ENCODE results near the gene ABCA6.

The ABCA6 gene

GRCh38 chr17:69142175-69142802 lies 594 bp upstream of the ABCA6 start:
- no peak for DNase-seq (ENCODE audit: extremely low read depth in 1 of 2, low read depth in 1 of 2)

- no peak for DNase-seq (ENCODE audit: extremely low read depth in 1 of 2, low read depth in 1 of 2)
These were observed 7.6 kb downstream of the ABCA6 start for GRCh38 chr17:69134112-69134511.

- no peak for DNase-seq (ENCODE audit: extremely low read depth in 1 of 2, low read depth in 1 of 2)
These were observed 10.9 kb downstream of the ABCA6 start for GRCh38 chr17:69130627-69131296.

- no peak for DNase-seq (ENCODE audit: extremely low read depth in 1 of 2, low read depth in 1 of 2)
These were observed 18.1 kb downstream of the ABCA6 start for GRCh38 chr17:69123626-69124025.

GRCh38 chr17:69122065-69122464 lies 19.6 kb downstream of the ABCA6 start:
- DNase-seq (ENCODE audit: extremely low read depth in 1 of 2, low read depth in 1 of 2) = no peak

GRCh38 chr17:69117855-69118784 lies 23.6 kb downstream of the ABCA6 start:
- no peak for DNase-seq (ENCODE audit: extremely low read depth in 1 of 2, low read depth in 1 of 2)

GRCh38 chr17:69111794-69112193 lies 29.9 kb downstream of the ABCA6 start:
- DNase-seq (ENCODE audit: extremely low read depth in 1 of 2, low read depth in 1 of 2) = no peak

- no peak for DNase-seq (ENCODE audit: extremely low read depth in 1 of 2, low read depth in 1 of 2)
These were observed 35.6 kb downstream of the ABCA6 start for GRCh38 chr17:69105907-69106730.

GRCh38 chr17:69103557-69104233 lies 38.0 kb downstream of the ABCA6 start:
- no peak for DNase-seq (ENCODE audit: extremely low read depth in 1 of 2, low read depth in 1 of 2)

GRCh38 chr17:69098625-69099024 lies 43.1 kb downstream of the ABCA6 start:
- no peak for DNase-seq (ENCODE audit: extremely low read depth in 1 of 2, low read depth in 1 of 2)

GRCh38 chr17:69096541-69096940 lies 45.2 kb downstream of the ABCA6 start:
- DNase-seq (ENCODE audit: extremely low read depth in 1 of 2, low read depth in 1 of 2) = no peak

GRCh38 chr17:69093995-69094394 lies 47.7 kb downstream of the ABCA6 start:
- DNase-seq (ENCODE audit: extremely low read depth in 1 of 2, low read depth in 1 of 2) = no peak

GRCh38 chr17:69093279-69093789 lies 48.4 kb downstream of the ABCA6 start:
- DNase-seq (ENCODE audit: extremely low read depth in 1 of 2, low read depth in 1 of 2) = no peak

GRCh38 chr17:69090365-69090764 lies 51.3 kb downstream of the ABCA6 start:
- no peak for DNase-seq (ENCODE audit: extremely low read depth in 1 of 2, low read depth in 1 of 2)

- no peak for DNase-seq (ENCODE audit: extremely low read depth in 1 of 2, low read depth in 1 of 2)
These were observed 53.0 kb downstream of the ABCA6 start for GRCh38 chr17:69088643-69089200.

- no peak for DNase-seq (ENCODE audit: extremely low read depth in 1 of 2, low read depth in 1 of 2)
These were observed 55.1 kb downstream of the ABCA6 start for GRCh38 chr17:69086641-69087040.

GRCh38 chr17:69084911-69085310 lies 56.8 kb downstream of the ABCA6 start:
- DNase-seq (ENCODE audit: extremely low read depth in 1 of 2, low read depth in 1 of 2) = no peak

- no peak for DNase-seq (ENCODE audit: extremely low read depth in 1 of 2, low read depth in 1 of 2)
These were observed 59.0 kb downstream of the ABCA6 start for GRCh38 chr17:69082696-69083095.

GRCh38 chr17:69078864-69079263 lies 62.8 kb downstream of the ABCA6 start:
- no peak for DNase-seq (ENCODE audit: extremely low read depth in 1 of 2, low read depth in 1 of 2)

GRCh38 chr17:69075823-69076222 lies 65.9 kb downstream of the ABCA6 start:
- DNase-seq (ENCODE audit: extremely low read depth in 1 of 2, low read depth in 1 of 2) = no peak
